ENCODE data around the gene TIAM1.

The TIAM1 gene

GRCh38 chr21:31162827-31163226 is 181.2 kb downstream of the TIAM1 start:
- no peak overlapping the region for H3K27ac ChIP-seq
- TF ChIP-seq ZFX (IDR thresholded peaks at IDR 0.05) (no peak), CTCF (conservative IDR thresholded peaks at IDR 0.05) (no peak)

GRCh38 chr21:31162079-31162699 is 181.9 kb downstream of the TIAM1 start:
- no peak overlapping the region for H3K27ac ChIP-seq
- no peak for TF ChIP-seq ZFX (IDR thresholded peaks at IDR 0.05)
- TF ChIP-seq CTCF (conservative IDR thresholded peaks at IDR 0.05) = no peak

- H3K27ac ChIP-seq = no peak overlapping the region
- TF ChIP-seq ZFX (IDR thresholded peaks at IDR 0.05) (no peak), CTCF (conservative IDR thresholded peaks at IDR 0.05) (no peak)
These were observed 182.9 kb downstream of the TIAM1 start for GRCh38 chr21:31161157-31161556.

- TF ChIP-seq CTCF (conservative IDR thresholded peaks at IDR 0.05) (no peak), ZFX (IDR thresholded peaks at IDR 0.05) (no peak)
- no peak overlapping the region for H3K27ac ChIP-seq
These were observed 184.3 kb downstream of the TIAM1 start for GRCh38 chr21:31159808-31160207.

GRCh38 chr21:31158789-31159581 is 185.1 kb downstream of the TIAM1 start:
- no peak overlapping the region for H3K27ac ChIP-seq
- TF ChIP-seq ZFX (IDR thresholded peaks at IDR 0.05) = no peak
- TF ChIP-seq CTCF (conservative IDR thresholded peaks at IDR 0.05) = no peak

GRCh38 chr21:31157756-31158155 is 186.3 kb downstream of the TIAM1 start:
- no peak overlapping the region for H3K27ac ChIP-seq

More at GRCh38 chr21:31157756-31158155, 186.3 kb downstream of the TIAM1 start:
- TF ChIP-seq CTCF (conservative IDR thresholded peaks at IDR 0.05) (no peak), ZFX (IDR thresholded peaks at IDR 0.05) (no peak)
